ENCODE data around the gene CENPO.

DNA sequence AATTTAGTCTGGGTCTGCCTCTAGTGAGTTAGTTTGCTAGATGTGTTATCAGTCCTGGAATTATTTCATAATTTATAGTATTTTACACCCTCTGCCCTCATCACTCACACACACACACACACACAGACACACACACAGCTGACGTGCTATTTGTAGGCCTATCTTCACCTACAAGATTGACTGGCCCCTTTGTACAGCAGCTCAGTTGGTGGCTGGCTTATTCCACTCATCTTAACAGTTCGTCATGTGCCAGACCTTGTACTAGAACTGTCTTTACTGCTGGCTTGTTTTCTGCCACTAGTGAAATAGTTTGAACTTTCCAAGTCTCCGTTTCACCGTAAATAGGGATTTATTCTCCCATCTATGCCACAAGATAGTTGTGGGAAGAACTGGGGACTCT lies 21.3 kb downstream of the CENPO start:
- TF ChIP-seq, protein P1, sequence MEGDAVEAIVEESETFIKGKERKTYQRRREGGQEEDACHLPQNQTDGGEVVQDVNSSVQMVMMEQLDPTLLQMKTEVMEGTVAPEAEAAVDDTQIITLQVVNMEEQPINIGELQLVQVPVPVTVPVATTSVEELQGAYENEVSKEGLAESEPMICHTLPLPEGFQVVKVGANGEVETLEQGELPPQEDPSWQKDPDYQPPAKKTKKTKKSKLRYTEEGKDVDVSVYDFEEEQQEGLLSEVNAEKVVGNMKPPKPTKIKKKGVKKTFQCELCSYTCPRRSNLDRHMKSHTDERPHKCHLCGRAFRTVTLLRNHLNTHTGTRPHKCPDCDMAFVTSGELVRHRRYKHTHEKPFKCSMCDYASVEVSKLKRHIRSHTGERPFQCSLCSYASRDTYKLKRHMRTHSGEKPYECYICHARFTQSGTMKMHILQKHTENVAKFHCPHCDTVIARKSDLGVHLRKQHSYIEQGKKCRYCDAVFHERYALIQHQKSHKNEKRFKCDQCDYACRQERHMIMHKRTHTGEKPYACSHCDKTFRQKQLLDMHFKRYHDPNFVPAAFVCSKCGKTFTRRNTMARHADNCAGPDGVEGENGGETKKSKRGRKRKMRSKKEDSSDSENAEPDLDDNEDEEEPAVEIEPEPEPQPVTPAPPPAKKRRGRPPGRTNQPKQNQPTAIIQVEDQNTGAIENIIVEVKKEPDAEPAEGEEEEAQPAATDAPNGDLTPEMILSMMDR (conservative IDR thresholded peaks at IDR 0.05 in 1 of 2, IDR thresholded peaks at IDR 0.05 in 1 of 2; ENCODE audit: low read depth in 1 of 2, low read length in 2 of 2) = no peak
- TF ChIP-seq EZH2 (IDR thresholded peaks at IDR 0.05; ENCODE audit: low read length, missing control alignments) = no peak

Data from fibroblast of lung (primary cell).